GM18507 (cell line): ENCODE results near the gene TIE1.
A peak's percentile ranks its signal among the peaks of the same experiment; 100 is the strongest.

ENCODE experiments used
- DNase-seq: peaks from one replicate; pipeline ENCODE4 v3.0.0; 2011; ENCODE audit warnings: low read depth; ENCODE audit not compliant: insufficient read length; ENCODE audit errors: extremely low spot score
- FAIRE-seq: peaks from 2 replicates; lab custom pipeline; 2011; peaks lifted over from hg19 to GRCh38; lab: Jason Lieb, UNC

The TIE1 gene

GRCh38 chr1:43272576-43273571 lies 27.9 kb upstream of the TIE1 start:
- FAIRE-seq (no peak), DNase-seq (no peak)

- FAIRE-seq (no peak), DNase-seq (no peak)
These were observed 27.1 kb upstream of the TIE1 start for GRCh38 chr1:43273708-43274107.

GRCh38 chr1:43274125-43274803 lies 26.5 kb upstream of the TIE1 start:
- DNase-seq (no peak), FAIRE-seq (peak; percentile 48)

GRCh38 chr1:43274804-43275180 lies 26.0 kb upstream of the TIE1 start:
- no peak for FAIRE-seq
- DNase-seq, result no peak

- DNase-seq (no peak), FAIRE-seq (no peak)
These were observed 24.8 kb upstream of the TIE1 start for GRCh38 chr1:43275826-43276620.

GRCh38 chr1:43276673-43277072 lies 24.1 kb upstream of the TIE1 start:
- FAIRE-seq, result no peak
- DNase-seq, result no peak

- DNase-seq (no peak), FAIRE-seq (no peak)
These were observed 23.5 kb upstream of the TIE1 start for GRCh38 chr1:43277116-43277876.

GRCh38 chr1:43279161-43279560 lies 21.6 kb upstream of the TIE1 start:
- FAIRE-seq, result no peak
- no peak for DNase-seq

GRCh38 chr1:43279666-43280065 lies 21.1 kb upstream of the TIE1 start:
- DNase-seq (no peak), FAIRE-seq (no peak)

GRCh38 chr1:43280692-43281091 lies 20.1 kb upstream of the TIE1 start:
- FAIRE-seq, result no peak
- no peak for DNase-seq

GRCh38 chr1:43282220-43283195 lies 18.3 kb upstream of the TIE1 start:
- FAIRE-seq (no peak), DNase-seq (no peak)

GRCh38 chr1:43284065-43284464 lies 16.7 kb upstream of the TIE1 start:
- DNase-seq (no peak), FAIRE-seq (no peak)

GRCh38 chr1:43284546-43285110 lies 16.2 kb upstream of the TIE1 start:
- no peak for DNase-seq
- FAIRE-seq, result no peak

GRCh38 chr1:43285269-43285990 lies 15.4 kb upstream of the TIE1 start, which contains the start of gene C1orf210:
Gene C1orf210 (minus strand): TSS chr1:43285581. CDS start chr1:43283270, 2,311 bp downstream.
- FAIRE-seq (no peak), DNase-seq (no peak)

GRCh38 chr1:43286115-43286514 lies 14.7 kb upstream of the TIE1 start:
- FAIRE-seq, result no peak
- DNase-seq, result no peak

GRCh38 chr1:43286533-43286932 lies 14.2 kb upstream of the TIE1 start:
- DNase-seq (no peak), FAIRE-seq (no peak)
